ENCODE measurements around the gene TUBB2B.
A peak's percentile ranks its signal among the peaks of the same experiment; 100 is the strongest.
"Not testable (repeated sequence)": the region's sequence is repeated elsewhere in the genome, so short reads cannot be mapped to it uniquely, and the experiment has no call there.

The TUBB2B gene

DNA sequence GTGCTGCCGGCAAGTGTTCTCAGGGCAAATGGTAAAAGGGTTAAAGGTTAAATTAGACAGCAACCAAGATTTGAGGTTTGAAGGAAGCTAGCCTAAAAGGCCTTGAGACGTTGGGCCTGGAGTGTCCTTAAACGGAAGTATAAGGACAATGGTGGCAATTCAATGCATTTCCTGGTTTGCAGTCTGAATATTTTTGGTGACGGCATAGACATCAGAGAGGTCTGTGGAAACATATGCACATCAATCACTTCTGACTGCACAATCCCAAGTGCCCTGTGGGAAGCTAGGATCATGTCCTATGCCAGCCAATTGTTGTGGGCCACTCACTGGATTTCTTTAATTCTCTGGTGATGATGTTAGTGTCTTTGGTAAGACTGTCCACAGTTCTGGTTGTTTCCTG lies 44.4 kb downstream of the TUBB2B start:
- DNase-seq, result no peak

DNA sequence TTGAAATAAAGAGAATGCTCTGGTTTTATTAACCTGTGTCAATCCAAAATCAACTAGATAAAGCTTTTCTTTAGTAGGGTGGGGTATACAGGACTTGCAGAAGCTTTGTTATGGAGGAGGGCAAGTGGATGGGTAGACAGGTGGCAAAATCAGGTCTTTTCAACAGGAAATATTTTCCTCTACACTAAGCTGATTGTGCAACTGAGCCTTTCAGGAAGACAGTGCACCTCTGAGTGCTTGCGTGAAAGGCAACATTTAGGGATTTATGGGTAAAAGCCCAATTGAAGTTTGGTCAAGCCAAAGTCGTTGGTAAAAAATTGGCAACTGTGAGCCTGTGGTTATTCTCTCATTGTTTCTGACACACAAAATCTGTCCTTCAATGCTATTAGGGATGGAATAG lies 46.3 kb downstream of the TUBB2B start:
- no peak for DNase-seq

DNA sequence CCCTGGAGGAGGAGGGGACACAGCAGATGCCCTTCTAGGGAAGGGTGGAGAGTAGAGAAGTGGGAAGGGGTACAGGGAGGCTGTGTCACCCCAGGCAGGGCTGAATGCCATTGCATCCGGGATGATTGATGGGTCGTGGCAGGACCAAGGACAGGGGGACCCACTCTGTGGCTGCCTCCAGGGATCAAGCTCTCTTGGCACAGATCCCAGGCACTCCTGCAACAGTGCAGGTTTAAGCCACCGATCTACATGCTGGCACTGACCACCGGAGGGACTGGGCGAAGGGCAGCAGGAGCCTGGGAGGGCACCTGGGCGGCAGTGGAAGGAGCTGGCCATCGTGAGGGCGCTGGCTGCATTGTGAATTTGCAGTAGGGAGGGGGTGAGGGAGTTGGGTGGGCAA lies 47.5 kb downstream of the TUBB2B start:
- DNase-seq, result not testable (repeated sequence)

DNA sequence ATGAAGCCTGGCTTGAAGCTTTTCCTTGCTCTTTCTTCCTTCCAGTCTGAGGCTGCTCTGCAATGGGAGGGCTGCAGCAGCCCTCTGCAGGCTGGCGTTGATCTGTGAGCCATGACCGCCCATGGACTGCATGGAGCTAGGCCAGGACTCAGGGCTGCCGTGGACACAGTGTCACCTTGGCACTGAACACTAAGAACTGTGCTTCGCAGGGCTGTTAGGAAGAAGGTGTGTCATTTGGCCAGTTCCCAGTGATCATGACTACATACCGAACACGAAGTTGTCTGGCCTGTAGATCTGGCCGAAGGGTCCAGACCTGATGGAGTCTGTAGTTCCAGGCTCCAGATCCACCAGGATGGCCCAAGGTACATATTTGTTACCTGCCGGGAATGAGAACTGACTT lies 48.8 kb downstream of the TUBB2B start:
- not testable (repeated sequence) for DNase-seq

DNA sequence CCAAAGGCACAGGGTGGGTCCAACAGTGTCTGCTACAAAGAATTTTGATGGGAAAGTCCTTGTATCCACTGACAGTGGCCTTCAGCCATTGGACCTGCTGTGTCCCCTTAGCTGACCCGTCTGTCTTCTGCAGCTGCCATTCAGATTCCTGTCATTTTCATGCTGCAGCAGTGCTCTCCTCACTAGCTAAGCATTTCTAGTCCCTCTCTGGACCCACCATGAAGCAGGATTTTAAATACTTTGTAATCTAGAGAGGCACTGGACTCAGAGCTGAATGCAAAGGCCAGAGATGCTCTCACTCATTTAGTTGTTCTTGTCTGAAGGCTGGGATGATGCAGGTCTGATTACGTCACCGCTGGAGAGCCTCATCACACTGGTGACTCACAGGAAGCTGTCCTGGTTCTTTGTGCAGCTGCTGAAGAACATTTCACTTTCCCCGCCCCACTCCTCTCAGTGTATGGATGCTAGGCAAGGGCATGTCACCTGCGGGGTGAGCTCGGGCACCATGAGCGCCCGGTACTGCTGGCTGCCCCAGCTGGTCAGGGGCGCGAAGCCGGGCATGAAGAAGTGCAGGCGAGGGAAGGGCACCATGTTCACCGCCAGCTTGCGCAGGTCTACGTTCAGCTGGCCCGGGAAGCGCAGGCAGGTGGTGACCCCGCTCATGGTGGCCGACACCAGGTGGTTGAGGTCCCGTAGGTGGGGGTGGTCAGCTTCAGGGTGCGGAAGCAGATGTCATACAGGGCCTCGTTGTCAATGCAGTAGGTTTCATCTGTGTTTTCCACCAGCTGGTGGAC lies 50.7 kb downstream of the TUBB2B start:
- DNase-seq, result peak; percentile 71 to 82

DNA sequence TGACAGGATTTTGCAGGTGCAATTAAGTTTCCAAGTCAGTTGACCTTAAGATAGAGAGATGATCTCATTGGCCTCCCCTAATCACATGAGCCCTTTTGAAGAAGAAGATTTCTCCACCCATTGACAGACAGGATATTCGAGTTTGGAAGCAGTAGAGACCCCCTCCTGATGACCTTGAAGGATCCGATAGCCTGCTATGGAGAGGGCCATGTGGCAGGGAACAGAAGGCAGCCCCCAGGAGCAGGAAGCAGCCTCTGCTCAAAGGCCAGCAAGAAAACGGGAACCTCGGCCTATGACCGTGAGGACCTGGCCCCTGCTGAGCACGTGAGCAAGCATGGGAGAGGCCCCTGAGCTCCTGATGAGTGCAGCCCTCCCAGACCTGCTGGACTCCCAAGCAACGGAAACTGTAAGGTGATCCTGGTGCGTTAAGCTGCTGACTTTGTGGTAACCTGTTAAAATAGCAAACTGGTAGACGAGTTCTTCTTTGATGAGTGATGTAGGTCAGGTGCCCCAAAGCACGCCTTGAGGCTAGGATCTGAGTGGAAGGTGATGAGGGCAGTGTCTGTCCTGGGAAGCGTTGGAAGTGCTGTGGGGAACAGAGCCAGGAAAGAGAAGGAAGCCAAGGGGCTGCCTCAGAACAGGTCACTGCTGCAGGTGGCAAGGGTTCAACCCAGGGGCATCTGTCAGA lies 51.6 kb downstream of the TUBB2B start:
- DNase-seq, result no peak
